NCI-H2107 (cell line): ENCODE data around the gene CHST9.
"Not testable (repeated sequence)": the region's sequence is repeated elsewhere in the genome, so short reads cannot be mapped to it uniquely, and the experiment has no call there.

Experiments used
- DNase-seq: peaks from one replicate; lab custom pipeline; 2025; lab: John Stamatoyannopoulos, UW

Gene CHST9

GRCh38 chr18:27093290-27093689 lies 91.8 kb downstream of the CHST9 start:
- not testable (repeated sequence) for DNase-seq

- no peak for DNase-seq
Observed at GRCh38 chr18:27081701-27082100, 103.4 kb downstream of the CHST9 start.

- DNase-seq = no peak
Observed at GRCh38 chr18:27075828-27076227, 109.3 kb downstream of the CHST9 start.

GRCh38 chr18:27073404-27073830 lies 111.7 kb downstream of the CHST9 start:
- no peak for DNase-seq

- DNase-seq = no peak
Observed at GRCh38 chr18:27064673-27065072, 120.4 kb downstream of the CHST9 start.

GRCh38 chr18:27062802-27063201 lies 122.3 kb downstream of the CHST9 start:
- DNase-seq = no peak

GRCh38 chr18:27061488-27062095 lies 123.5 kb downstream of the CHST9 start:
- DNase-seq = no peak

- no peak for DNase-seq
Observed at GRCh38 chr18:27057519-27058234, 127.4 kb downstream of the CHST9 start.

- no peak for DNase-seq
Observed at GRCh38 chr18:27054926-27055325, 130.2 kb downstream of the CHST9 start.

- DNase-seq = no peak
Observed at GRCh38 chr18:27049969-27050368, 135.1 kb downstream of the CHST9 start.

- DNase-seq = no peak
Observed at GRCh38 chr18:27045342-27045741, 139.8 kb downstream of the CHST9 start.

- DNase-seq = no peak
Observed at GRCh38 chr18:27042177-27042576, 142.9 kb downstream of the CHST9 start.

- DNase-seq = no peak
Observed at GRCh38 chr18:27040796-27041195, 144.3 kb downstream of the CHST9 start.

- DNase-seq = no peak
Observed at GRCh38 chr18:27033722-27034121, 151.4 kb downstream of the CHST9 start.

GRCh38 chr18:27030421-27030820 lies 154.7 kb downstream of the CHST9 start:
- no peak for DNase-seq

GRCh38 chr18:27022477-27022876 lies 162.6 kb downstream of the CHST9 start:
- no peak for DNase-seq

GRCh38 chr18:27017901-27018500 lies 167.1 kb downstream of the CHST9 start:
- no peak for DNase-seq

GRCh38 chr18:27014841-27015240 lies 170.3 kb downstream of the CHST9 start:
- DNase-seq = no peak

GRCh38 chr18:27010784-27011183 lies 174.3 kb downstream of the CHST9 start:
- DNase-seq = no peak

- no peak for DNase-seq
Observed at GRCh38 chr18:27009293-27009692, 175.8 kb downstream of the CHST9 start.

- DNase-seq = no peak
Observed at GRCh38 chr18:27008575-27008974, 176.5 kb downstream of the CHST9 start.

- no peak for DNase-seq
Observed at GRCh38 chr18:27007880-27008279, 177.2 kb downstream of the CHST9 start.

GRCh38 chr18:27005589-27005988 lies 179.5 kb downstream of the CHST9 start:
- no peak for DNase-seq
